Fibroblast of skin of back (primary cell): Measurements from ENCODE around the gene FAM161B.
"Not testable (repeated sequence)": the region's sequence is repeated elsewhere in the genome, so short reads cannot be mapped to it uniquely, and the experiment has no call there.

Experiments used
- DNase-seq: peaks from one replicate; pipeline ENCODE4 v3.0.0-alpha.2; 2013

The FAM161B gene

GRCh38 chr14:73943083-73943482 is 6.8 kb downstream of the FAM161B start:
- no peak for DNase-seq

DNA sequence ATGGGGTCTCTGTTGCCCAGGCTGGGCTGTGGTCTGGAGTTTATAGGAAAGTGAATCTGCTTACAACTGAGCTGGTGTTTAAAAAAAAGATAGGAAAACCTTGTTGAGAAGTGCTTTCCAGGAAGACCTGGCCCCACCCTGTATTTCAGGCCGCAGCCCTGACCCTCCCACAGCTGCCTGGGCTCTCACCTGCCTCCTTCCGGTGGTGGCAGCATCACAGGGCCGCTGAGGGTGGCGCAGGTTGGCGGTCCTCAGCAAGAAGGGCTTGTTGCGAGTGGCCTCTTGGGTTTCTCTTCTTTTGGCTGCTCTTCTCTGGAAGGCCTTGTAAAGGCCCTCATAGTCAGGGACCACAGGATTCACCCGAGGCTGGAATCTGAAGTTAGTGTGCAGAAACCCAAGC is 7.7 kb downstream of the FAM161B start:
- DNase-seq = no peak

DNA sequence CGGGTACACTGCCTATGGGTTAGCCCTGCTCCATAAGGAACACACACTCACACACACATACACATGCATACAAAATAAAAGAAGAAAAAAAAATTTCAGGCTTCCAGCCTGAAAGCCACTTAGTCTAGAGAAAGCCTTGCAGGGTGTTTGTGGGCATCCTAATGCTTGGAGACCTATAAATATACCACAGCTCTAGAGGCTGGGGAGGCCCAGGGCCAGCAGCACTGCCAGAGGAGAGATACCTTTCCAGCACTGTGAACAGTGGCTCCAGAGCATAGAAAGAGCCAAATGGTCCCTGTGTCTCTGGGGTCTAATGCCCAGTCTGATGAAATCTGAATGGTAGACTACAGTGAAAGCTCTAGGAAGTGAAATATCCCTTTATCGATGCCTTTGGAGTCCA is 12.9 kb downstream of the FAM161B start:
- DNase-seq = no peak

GRCh38 chr14:73936548-73936947 is 13.3 kb downstream of the FAM161B start:
- DNase-seq = no peak

- DNase-seq = peak; percentile 8
Measured at GRCh38 chr14:73935666-73936065, 14.2 kb downstream of the FAM161B start.

GRCh38 chr14:73924337-73924736 is 25.6 kb downstream of the FAM161B start:
- no peak for DNase-seq

DNA sequence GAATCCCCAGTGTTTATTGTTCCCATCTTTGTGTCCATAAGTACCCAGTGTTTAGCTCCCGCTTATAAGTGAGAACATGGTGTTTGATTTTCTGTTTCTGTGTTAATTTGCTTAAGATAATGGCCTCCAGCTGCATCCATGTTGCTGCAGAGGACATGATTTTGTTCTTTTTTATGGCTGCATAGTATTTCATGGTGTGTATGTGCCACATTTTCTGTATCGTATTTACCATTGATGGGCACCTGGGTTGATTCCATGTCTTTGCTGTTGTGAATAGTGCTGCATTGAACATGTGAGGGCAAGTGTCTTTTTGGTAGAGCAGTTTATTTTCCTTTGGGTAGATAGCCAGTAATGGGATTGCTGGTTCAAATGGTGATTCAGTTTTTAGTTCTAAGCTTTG is 30.4 kb downstream of the FAM161B start:
- not testable (repeated sequence) for DNase-seq

- no peak for DNase-seq
Measured at GRCh38 chr14:73916324-73916723, 33.6 kb downstream of the FAM161B start.

GRCh38 chr14:73913256-73913655 is 36.6 kb downstream of the FAM161B start:
- peak; percentile 42 for DNase-seq

DNA sequence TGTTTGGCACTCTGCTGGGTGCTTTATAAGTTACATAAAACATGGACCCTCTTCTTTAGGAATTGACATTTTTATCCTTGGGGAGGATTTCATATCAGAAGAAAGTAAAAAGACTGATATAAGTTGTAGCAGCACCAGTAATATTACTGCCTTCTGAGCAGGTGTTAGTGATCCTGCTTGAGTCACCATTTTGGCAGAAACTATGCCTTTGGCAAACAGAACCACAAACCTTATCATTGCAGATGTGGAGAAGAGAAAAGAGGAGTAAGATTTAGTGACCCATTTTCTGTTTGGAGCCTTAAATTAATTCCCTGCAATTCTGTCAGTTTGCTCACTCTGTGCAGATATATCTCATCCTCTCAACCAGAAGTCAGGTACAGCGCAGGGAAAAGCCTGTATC is 40.2 kb downstream of the FAM161B start:
- DNase-seq = no peak

DNA sequence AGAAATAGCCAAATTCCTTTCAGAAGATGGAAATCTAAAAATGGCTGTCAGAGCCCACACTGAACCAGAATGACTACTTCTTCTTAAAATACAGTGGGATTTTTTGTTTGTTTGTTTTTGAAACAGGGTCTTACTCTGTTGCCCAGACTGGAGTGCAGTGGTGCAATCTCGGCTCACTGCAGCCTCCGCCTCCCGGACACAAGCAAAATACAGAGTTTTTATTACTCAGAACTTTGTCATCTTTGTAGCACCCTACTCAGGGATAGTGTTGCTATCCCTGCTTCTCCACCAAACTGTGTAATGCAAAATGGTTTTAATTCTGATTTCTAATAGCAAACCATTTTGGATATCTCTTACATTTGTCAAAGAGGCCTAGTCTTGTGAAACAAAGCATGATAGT is 46.9 kb downstream of the FAM161B start:
- no peak for DNase-seq

DNA sequence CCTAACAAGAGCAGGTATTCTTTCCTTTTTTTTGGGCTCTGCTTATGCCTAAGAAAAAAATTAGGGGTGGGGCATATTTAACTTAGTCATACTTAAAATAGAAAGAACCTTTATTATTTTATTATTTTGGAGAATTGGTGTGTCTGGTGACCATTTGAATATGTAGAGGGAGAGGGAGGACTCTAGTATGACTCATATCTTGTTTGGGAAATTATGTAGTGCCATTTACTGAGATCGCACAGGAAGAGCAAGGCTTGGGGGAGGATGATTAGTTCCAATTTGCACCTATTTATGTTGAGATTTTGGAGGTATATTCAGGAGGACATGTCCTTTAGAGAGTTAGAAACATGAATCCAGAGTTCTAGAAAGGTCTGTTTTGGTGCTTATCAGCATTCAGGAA is 53.4 kb downstream of the FAM161B start:
- peak; percentile 18 for DNase-seq

DNA sequence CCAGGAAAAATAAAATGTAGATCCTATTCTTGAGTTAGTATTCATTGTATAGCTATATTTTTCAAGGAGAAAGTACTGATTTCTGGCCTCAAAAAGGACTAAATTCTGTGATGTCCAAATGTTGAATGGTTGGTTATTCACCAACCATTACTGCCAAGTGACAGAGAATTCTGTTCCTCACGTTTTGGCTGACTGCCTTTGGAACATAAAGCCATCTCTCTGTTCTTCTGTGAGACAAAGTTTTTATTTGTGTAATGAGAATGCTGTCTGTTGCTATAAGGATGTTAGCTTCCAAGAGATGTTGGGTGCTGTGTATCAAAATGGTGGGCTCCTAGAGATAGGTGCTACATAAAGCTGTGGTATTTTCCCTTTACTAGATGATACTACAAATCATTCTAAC is 54.0 kb downstream of the FAM161B start:
- no peak for DNase-seq

- DNase-seq = not testable (repeated sequence)
Measured at GRCh38 chr14:73894180-73894687, 55.7 kb downstream of the FAM161B start.

DNA sequence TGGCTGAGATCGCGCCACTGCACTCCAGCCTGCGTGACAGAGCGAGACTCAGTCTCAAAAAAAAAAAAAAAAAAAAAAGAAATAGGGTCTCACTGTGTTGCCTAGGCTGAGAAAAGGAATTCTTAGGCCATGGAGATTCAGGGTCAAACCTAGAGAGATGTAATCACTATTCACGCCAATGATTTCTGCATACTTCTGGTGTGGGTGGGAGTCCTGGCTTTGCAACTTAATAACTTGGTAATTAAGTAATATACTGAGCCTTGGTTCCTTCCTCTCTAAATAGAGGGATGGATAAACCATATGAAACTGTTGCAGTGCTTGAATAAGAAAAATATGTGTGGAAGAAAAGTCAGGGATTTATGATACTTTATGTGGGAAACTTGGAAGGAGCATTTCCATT is 60.5 kb downstream of the FAM161B start:
- DNase-seq = no peak

DNA sequence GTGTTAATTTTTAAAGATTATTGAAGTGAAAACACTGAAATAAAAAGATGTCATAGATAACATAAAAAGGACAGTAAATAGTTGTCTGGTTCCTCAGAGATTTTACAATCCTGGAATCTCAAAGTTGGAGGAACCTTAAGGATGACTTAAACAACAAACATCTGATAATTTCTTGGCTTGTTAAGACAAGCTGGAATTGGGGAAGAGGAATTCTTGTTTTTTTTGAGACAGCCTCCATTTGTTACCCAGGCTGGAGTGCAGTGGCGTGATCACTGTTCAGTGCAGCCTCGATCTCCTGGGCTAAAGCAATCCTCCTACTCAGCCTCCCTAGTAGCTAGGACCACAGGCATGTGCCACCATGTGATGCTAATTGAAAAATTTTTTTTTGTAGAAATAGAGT is 60.9 kb downstream of the FAM161B start:
- peak; percentile 22 for DNase-seq

DNA sequence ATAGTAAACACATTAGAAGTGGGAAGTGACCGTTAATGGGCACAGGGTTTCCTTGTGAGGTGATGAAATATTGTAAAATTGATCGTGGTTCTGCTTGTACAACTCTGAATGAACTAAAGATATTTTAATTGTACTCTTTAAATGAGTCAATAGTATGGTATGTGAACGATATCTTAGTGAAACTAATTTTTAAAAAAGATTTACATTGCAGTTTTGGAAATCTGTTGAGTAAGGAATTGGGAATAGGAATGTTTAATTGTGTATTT is 61.5 kb downstream of the FAM161B start:
- DNase-seq = no peak

DNA sequence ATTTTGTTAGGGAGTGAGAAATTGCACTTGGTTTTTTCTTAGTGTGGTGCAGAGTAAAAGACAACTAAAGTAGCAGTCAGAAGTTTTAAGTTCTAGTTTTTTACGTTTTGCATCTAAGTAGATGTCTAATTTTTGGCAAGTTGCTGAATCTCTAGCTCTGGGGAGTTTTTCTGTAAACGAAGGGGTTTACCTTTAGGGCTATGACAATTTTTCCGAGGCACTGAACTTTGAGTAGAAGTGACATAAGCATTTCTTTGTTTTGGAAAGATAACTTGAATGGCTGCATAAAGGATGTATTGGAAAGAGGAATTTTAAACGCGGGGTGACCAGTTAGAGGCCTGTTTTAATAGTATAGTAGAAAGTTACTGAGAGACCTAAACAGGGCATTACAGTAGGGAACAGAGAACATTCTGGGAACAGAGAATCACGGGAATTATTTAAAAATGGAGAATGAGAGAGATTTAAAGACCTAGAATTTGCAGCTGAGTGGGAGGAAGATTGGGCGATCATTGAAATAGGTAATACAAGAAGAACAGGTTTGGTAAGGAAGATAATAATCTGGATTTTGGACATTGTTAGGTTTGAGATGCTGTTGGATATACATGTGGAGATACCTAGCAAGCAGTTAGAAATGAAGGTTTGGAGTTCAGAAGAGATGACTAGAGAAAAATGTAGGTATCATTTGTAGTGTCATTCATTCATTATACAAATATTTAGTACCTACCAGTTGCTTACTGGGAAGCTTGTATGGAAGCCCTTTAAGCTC is 62.0 kb downstream of the FAM161B start:
- no peak for DNase-seq

GRCh38 chr14:73887318-73887616 is 62.6 kb downstream of the FAM161B start:
- no peak for DNase-seq

DNA sequence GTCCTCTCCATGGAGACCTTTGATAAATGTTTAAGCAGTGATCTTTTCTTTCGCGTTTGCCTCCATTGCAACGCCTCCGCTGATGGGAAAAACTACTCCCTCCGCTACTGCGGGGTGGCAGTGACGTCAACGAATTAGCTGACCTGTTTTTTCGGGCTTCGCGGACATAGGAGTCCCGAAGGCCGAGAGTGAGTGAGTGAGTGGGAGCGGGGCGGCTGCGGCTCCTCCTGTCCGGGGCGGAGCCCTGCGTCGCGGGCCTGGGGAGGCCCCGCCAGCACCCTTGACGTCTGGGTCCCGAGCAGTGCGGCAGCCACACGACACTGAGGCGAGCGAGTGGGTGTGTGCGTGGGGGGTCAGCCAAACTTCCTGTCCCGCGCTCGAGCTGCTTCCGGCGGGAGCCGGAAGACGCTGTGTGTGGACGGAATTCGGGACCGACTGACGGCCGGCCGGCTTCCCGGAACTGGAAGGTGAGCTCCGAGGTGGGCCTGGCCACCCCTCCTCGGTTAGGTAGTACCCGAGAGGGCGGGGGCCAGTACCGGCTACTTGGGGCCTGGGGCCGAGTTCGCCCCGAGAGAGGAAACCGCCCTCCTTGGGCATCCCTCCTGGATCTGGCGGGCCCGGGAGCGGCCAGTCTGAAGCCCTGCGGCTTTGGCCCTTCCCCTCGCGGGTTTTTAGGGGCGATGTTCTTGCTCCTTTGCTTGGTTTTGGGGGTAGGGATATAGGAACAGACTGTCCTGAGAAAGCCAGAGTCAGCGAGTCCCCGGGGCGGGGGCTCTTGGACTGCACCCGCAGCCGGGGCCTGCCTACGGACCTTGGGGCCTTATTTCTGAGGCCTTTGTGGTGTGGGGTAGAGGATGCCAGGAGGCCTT is 63.2 kb downstream of the FAM161B start, which contains the start of gene ZNF410:
Gene ZNF410 (plus strand): TSS at position 411 of the 869 bp plus-strand sequence. CDS start 5,317 bp downstream, outside the sequence.
- peak; percentile 98 for DNase-seq

DNA sequence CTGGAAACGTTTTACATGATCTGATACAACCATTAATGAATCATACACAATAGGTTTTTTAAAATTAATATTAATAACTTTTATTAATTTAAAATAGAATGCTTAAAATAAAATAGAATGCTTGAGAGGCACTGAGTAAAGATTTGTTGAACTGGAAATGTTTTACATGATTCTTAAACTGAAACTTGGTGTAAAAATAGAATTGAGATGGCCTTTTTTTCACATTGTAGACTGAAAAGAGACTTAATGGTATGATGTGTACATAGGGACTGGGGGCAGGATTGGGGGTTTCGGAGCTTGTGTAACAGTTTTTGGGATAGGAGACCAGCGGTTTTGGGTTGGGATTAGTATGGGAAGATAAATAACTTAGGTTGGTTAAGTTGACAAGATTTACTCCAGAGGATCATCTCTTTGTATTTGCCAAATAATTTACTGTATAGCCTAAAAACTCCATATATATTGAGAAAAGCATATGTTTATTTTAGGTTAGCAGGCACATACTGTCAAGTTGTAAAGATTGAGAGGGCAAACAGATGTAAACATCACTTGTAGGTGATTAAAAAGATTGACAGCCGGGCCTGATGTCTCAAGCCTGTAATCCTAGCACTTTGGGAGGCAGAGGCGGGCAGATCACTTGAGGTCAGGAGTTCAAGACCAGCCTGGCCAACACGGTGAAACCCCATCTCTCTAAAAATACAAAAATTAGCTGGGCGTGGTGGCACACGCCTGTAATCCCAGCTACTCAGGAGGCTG is 65.3 kb downstream of the FAM161B start:
- DNase-seq = no peak
